ENCODE results near the gene PCDH1.

- TF ChIP-seq CTCF (IDR thresholded peaks at IDR 0.05; ENCODE audit: low read depth, low read length) (no peak), EZH2phosphoT487 (IDR thresholded peaks at IDR 0.05; ENCODE audit: low read depth) (no peak)
Observed at GRCh38 chr5:141848744-141849414, 29.3 kb downstream of the PCDH1 start.

Measured in OCI-LY3 (cell line).